ENCODE measurements around the gene OTUD3.

Gene OTUD3

GRCh38 chr1:19957779-19958178, 75.6 kb downstream of the OTUD3 start:
- DNase-seq, result no peak

- no peak for DNase-seq
Observed at GRCh38 chr1:19960591-19960990, 78.4 kb downstream of the OTUD3 start.
